Keratinocyte (primary cell): ENCODE data around the gene CMYA5. TPM values are rescaled to one million over a fixed set of nuclear protein-coding genes. Genes with fewer than 3 reads are reported as not detected.

Source experiments
- DNase-seq: peaks from one replicate; pipeline ENCODE4 v3.0.0-alpha.2; 2011; ENCODE audit warnings: low read depth, missing footprints, low spot score
- FAIRE-seq: peaks from 2 replicates; lab custom pipeline; 2011; peaks lifted over from hg19 to GRCh38; lab: Jason Lieb, UNC
- H2AFZ ChIP-seq: 2 replicates; pipeline ENCODE4 v1.6.0; 2012; ENCODE audit warnings: low read length, control low read depth, inconsistent platforms; ENCODE audit not compliant: control insufficient read depth
- H3K27ac ChIP-seq: 2 replicates; pipeline ENCODE4 v1.5.1; 2011; ENCODE audit warnings: low read length; ENCODE audit not compliant: control insufficient read depth, insufficient read depth
- H3K27me3 ChIP-seq: 3 replicates; pipeline ENCODE4 v1.6.0; 2011; ENCODE audit warnings: low read length; ENCODE audit not compliant: control insufficient read depth, insufficient read depth; ENCODE audit errors: extremely low read depth
- H3K36me3 ChIP-seq, 2 experiments: 2 replicates in 1 of 2; 3 replicates in 1 of 2; pipeline ENCODE4 v1.5.1; 2011; ENCODE audit warnings: low read length in 2 of 2, mild to moderate bottlenecking in 1 of 2; ENCODE audit not compliant: control insufficient read depth in 2 of 2, insufficient read depth in 2 of 2; ENCODE audit errors: extremely low read depth in 1 of 2
- H3K4me1 ChIP-seq: 3 replicates; pipeline ENCODE4 v1.5.1; 2011; ENCODE audit warnings: low read length; ENCODE audit not compliant: control insufficient read depth, insufficient read depth; ENCODE audit errors: extremely low read depth
- H3K4me2 ChIP-seq: 3 replicates; pipeline ENCODE4 v1.6.0; 2011; ENCODE audit warnings: low read depth, low read length; ENCODE audit not compliant: control insufficient read depth, insufficient read depth; ENCODE audit errors: extremely low read depth
- H3K4me3 ChIP-seq, 3 experiments: fragments of 200-600 bp in 1 of 3; sonication (generic) in 1 of 3; 2 replicates in 2 of 3; 3 replicates in 1 of 3; pipeline ENCODE4 v1.5.1; 2011 to 2016; ENCODE audit warnings: low read length in 3 of 3, mild to moderate bottlenecking in 3 of 3, control low read depth in 2 of 3, inconsistent platforms in 1 of 3, low read depth in 1 of 3, mixed read lengths in 1 of 3, mixed run types in 1 of 3, moderate library complexity in 1 of 3; ENCODE audit not compliant: control insufficient read depth in 2 of 3, insufficient read depth in 2 of 3; ENCODE audit errors: extremely low read depth in 1 of 3
- H3K79me2 ChIP-seq: 2 replicates; pipeline ENCODE4 v1.6.0; 2012; ENCODE audit warnings: low read length; ENCODE audit not compliant: control insufficient read depth, insufficient read depth
- H3K9ac ChIP-seq: 3 replicates; pipeline ENCODE4 v1.6.0; 2011; ENCODE audit warnings: low read length; ENCODE audit not compliant: control insufficient read depth, insufficient read depth; ENCODE audit errors: extremely low read depth
- H3K9me1 ChIP-seq: 3 replicates; pipeline ENCODE4 v1.6.0; 2011; ENCODE audit warnings: low read length; ENCODE audit not compliant: control insufficient read depth, insufficient read depth; ENCODE audit errors: extremely low read depth
- H3K9me3 ChIP-seq: 2 replicates; pipeline ENCODE4 v1.5.1; 2012; ENCODE audit warnings: low read depth, low read length; ENCODE audit not compliant: control insufficient read depth
- H4K20me1 ChIP-seq: 3 replicates; pipeline ENCODE4 v1.6.0; 2011; ENCODE audit warnings: low read length; ENCODE audit not compliant: control insufficient read depth, insufficient read depth; ENCODE audit errors: extremely low read depth
- EZH2 ChIP-seq: IDR thresholded peaks from one replicate; pipeline ENCODE4 v1.6.1; 2012; ENCODE audit warnings: inconsistent platforms, mild to moderate bottlenecking, low read length, moderate library complexity
- dilution Hi-C: fragments of 300-500 bp; cut with MboI; formaldehyde crosslinking; loops from one replicate; pipeline ENCODE4 v1.7.0; 2020; ENCODE audit warnings: low sequenced_read_pairs; ENCODE audit not compliant: extremely low pct_ligation_motif_present
- polyA plus RNA-seq, 5 experiments: library from polyadenylated mRNA; depleted of rRNA in 3 of 5; stranded (reverse) in 3 of 5; stranded (forward) in 1 of 5; unstranded in 1 of 5; fragments of >200 nt; gene quantifications; 1 replicate in 1 of 5; 2 replicates in 3 of 5; 3 replicates in 1 of 5; pipeline versions ENCODE4 v1.2.1 to v1.2.3, GENCODE V29; 2011 to 2012; ENCODE audit warnings: missing spikeins in 2 of 5, low read depth in 1 of 5, low replicate concordance in 1 of 5
- TF ChIP-seq, protein P1 (sequence below), 3 experiments: IDR thresholded peaks in 1 of 3; conservative IDR thresholded peaks in 1 of 3; optimal IDR thresholded peaks in 1 of 3; 2 replicates in 2 of 3; 3 replicates in 1 of 3; pipeline versions ENCODE3 to v1.5.1; 2011; ENCODE audit warnings: low read length in 3 of 3, mild to moderate bottlenecking in 3 of 3, moderate library complexity in 2 of 3, control low read depth in 1 of 3, inconsistent platforms in 1 of 3; ENCODE audit not compliant: insufficient read depth in 2 of 3; ENCODE audit errors: extremely low read depth in 1 of 3

Gene CMYA5
- polyA plus RNA-seq, 1 donor (not counting 4 experiments of a cell fraction or from before 2014, with no cell fraction given), result 0.25 TPM

DNA sequence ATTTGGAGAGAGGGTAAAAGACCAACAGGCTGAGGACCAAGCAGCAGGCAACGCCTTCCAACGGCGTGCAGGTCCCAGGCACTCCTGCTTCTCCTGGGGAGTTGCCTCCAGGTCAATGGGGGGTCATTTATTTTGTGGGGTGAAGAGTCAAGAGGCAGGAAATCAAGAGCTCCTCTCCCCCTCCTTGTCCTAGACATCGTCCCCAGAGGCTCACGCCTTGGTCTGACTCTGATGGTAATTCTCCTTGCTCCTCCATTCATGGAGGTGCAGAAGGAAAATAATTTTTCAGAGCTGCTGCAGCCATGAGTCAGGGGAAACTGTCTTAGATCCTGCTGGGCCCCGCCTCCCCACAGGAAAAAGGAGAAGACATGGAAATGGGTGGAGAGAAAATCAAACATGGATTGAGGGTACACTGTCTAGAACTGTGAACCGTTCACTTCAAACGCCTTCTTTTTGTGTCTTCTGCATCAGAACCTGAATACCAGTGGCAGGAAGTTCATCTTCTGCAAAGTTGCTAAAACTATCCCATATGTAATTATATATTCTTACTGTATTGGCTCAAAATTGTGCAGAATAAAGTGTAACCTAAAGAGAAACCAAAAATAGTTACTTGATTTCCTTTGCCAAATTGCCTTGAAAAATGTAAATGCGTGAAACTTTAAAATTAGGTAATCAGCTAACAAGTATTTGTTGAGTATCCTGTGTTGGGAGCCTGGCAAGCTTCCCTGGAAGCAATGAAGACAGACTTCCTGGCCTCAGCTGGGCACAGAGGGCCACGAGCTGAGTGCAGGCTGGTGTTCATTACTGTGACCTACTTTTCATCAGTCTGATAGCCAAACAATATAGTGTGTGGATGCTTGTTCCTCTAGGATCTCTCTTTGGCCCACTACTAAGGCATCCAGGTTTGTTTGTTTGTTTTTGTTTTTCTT, 142.0 kb downstream of the CMYA5 start:
- TF ChIP-seq, protein P1, sequence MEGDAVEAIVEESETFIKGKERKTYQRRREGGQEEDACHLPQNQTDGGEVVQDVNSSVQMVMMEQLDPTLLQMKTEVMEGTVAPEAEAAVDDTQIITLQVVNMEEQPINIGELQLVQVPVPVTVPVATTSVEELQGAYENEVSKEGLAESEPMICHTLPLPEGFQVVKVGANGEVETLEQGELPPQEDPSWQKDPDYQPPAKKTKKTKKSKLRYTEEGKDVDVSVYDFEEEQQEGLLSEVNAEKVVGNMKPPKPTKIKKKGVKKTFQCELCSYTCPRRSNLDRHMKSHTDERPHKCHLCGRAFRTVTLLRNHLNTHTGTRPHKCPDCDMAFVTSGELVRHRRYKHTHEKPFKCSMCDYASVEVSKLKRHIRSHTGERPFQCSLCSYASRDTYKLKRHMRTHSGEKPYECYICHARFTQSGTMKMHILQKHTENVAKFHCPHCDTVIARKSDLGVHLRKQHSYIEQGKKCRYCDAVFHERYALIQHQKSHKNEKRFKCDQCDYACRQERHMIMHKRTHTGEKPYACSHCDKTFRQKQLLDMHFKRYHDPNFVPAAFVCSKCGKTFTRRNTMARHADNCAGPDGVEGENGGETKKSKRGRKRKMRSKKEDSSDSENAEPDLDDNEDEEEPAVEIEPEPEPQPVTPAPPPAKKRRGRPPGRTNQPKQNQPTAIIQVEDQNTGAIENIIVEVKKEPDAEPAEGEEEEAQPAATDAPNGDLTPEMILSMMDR (optimal IDR thresholded peaks at IDR 0.05 in 1 of 3, IDR thresholded peaks at IDR 0.05 in 1 of 3, conservative IDR thresholded peaks at IDR 0.05 in 1 of 3; ENCODE audit: extremely low read depth in 1 of 3, insufficient read depth in 2 of 3, low read length in 3 of 3), result no peak
- TF ChIP-seq EZH2, result no peak
- dilution Hi-C loops, result no loop called here
- no peak overlapping the region for H3K9ac ChIP-seq
- no peak overlapping the region for H3K4me3 ChIP-seq
- no peaks in the 10 kb centered on the region for H3K36me3 ChIP-seq
- no peaks in the 10 kb centered on the region for H4K20me1 ChIP-seq
- no peak overlapping the region for H2AFZ ChIP-seq
- no peaks in the 10 kb centered on the region for H3K4me1 ChIP-seq
- no peak overlapping the region for H3K4me2 ChIP-seq
- H3K9me1 ChIP-seq, result no peaks in the 10 kb centered on the region
- H3K27ac ChIP-seq, result no peak overlapping the region
- H3K27me3 ChIP-seq, result peaks cover 12% of the 10 kb centered on the region
- H3K79me2 ChIP-seq, result no peaks in the 10 kb centered on the region
- FAIRE-seq, result no peak
- no peak for DNase-seq
- H3K9me3 ChIP-seq, result no peaks in the 10 kb centered on the region

DNA sequence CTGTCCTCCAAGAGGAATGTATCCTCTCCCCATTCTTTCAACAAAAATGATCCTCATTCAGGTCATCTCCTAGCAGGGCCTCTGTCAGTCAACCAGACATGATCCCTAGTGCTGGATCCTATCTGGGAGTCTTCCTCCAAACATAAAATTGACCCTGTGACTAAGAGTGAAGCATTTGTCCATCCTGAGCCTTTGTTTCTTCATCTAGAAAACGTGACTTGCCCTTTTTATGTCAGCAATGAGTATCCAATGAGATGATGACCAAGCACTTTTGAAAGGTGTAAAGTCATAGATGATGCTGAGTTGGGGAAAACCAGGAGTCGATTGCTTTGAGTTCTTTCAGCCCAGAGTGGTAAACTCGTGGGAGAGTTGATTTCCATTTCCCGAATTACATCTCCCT, 143.3 kb downstream of the CMYA5 start:
- FAIRE-seq (no peak), DNase-seq (no peak)
- Histone ChIP-seq H3K4me3 (no peak overlapping the region), H3K9me3 (no peaks in the 10 kb centered on the region), H3K9ac (no peak overlapping the region), H3K4me2 (no peak overlapping the region), H2AFZ (no peak overlapping the region), H3K27ac (no peak overlapping the region), H4K20me1 (no peaks in the 10 kb centered on the region), H3K79me2 (no peaks in the 10 kb centered on the region), H3K9me1 (no peaks in the 10 kb centered on the region), H3K4me1 (no peaks in the 10 kb centered on the region), H3K27me3 (peaks cover 6% of the 10 kb centered on the region), H3K36me3 (no peaks in the 10 kb centered on the region)
- dilution Hi-C loops, result no loop called here
- TF ChIP-seq, protein P1 (optimal IDR thresholded peaks at IDR 0.05 in 1 of 3, IDR thresholded peaks at IDR 0.05 in 1 of 3, conservative IDR thresholded peaks at IDR 0.05 in 1 of 3; ENCODE audit: extremely low read depth in 1 of 3, insufficient read depth in 2 of 3, low read length in 3 of 3), result no peak
- no peak for TF ChIP-seq EZH2
